Sigmoid colon (tissue), 7 donors: ENCODE results near the gene SUSD1. TPM values are rescaled to one million over a fixed set of nuclear protein-coding genes. Genes with fewer than 3 reads are reported as not detected.

ENCODE experiments used
- DNase-seq: peaks from one replicate; pipeline ENCODE4 v3.0.0-alpha.2; 2019
- H3K27ac ChIP-seq, 4 donors: fragments of 200-600 bp; sonication (generic); one replicate each; pipeline ENCODE4 v1.5.1; 2016 to 2019; ENCODE audit warnings: mild to moderate bottlenecking in 1 of 4
- H3K27me3 ChIP-seq, 3 donors: fragments of 200-600 bp; sonication (generic); one replicate each; pipeline ENCODE4 v1.5.1; 2019; ENCODE audit warnings: mild to moderate bottlenecking in 1 of 3
- H3K36me3 ChIP-seq, 4 donors: fragments of 200-600 bp; sonication (generic); one replicate each; pipeline ENCODE4 v1.5.1; 2016 to 2019
- H3K4me1 ChIP-seq, 4 donors: fragments of 200-600 bp; sonication (generic); one replicate each; pipeline ENCODE4 v1.5.1; 2017 to 2019
- H3K4me3 ChIP-seq, 4 donors: fragments of 200-600 bp; sonication (generic); one replicate each; pipeline ENCODE4 v1.5.1; 2017 to 2019; ENCODE audit warnings: mild to moderate bottlenecking in 2 of 4, moderate library complexity in 1 of 4
- H3K9me3 ChIP-seq, 4 donors: fragments of 200-600 bp in 3 of 4; sonication (generic) in 3 of 4; one replicate each; pipeline versions ENCODE4 v1.5.1 to v1.6.1; 2013 to 2019
- CTCF ChIP-seq, 4 experiments: fragments of 450-650 bp in 3 of 4; fragments of 200-600 bp in 1 of 4; IDR thresholded peaks; one replicate each; pipeline ENCODE4 v1.5.1; 2016 to 2019; ENCODE audit warnings: antibody characterized with exemption in 4 of 4, mild to moderate bottlenecking in 3 of 4, moderate library complexity in 2 of 4
- EP300 ChIP-seq, 4 donors: sonication (generic); formaldehyde crosslinking; IDR thresholded peaks; one replicate each; pipeline ENCODE4 v1.6.1; 2017; ENCODE audit warnings: antibody characterized with exemption in 4 of 4
- POLR2A ChIP-seq, 2 donors: fragments of 450-650 bp; IDR thresholded peaks; one replicate each; pipeline ENCODE4 v1.6.1; 2016; ENCODE audit warnings: antibody characterized with exemption in 2 of 2, mild to moderate bottlenecking in 2 of 2, moderate library complexity in 2 of 2
- POLR2AphosphoS5 ChIP-seq, 4 donors: sonication (generic); formaldehyde crosslinking; IDR thresholded peaks; one replicate each; pipeline ENCODE4 v1.6.1; 2017; ENCODE audit warnings: antibody characterized with exemption in 4 of 4
- WGBS, 2 donors: extraction: QIAGEN DNeasy Blood & Tissue Kit; methylation state at CpG; one replicate each; pipeline ENCODE4 v1.1.7; 2013; 5-methylcytosine and 5-hydroxymethylcytosine counted together
- intact Hi-C: fragments of 100-400 bp; cut with DNase I; formaldehyde crosslinking; loops from one replicate; pipeline ENCODE4 v1.15.1; 2023
- polyA plus RNA-seq, 3 donors: library from polyadenylated mRNA; stranded (reverse); fragments of 200-250 nt; gene quantifications; one replicate each; pipeline ENCODE4 v1.2.3, GENCODE V29; 2013
- total RNA-seq, 4 donors: library from RNA; depleted of rRNA; stranded (reverse); fragments of >200 nt; gene quantifications; one replicate each; pipeline ENCODE4 v1.1.0, GENCODE V29; 2016
- donor health status: healthy with polysubstance abuse.
- donor health status: Bipolar disorder and iron deficiency.
- donor health status: healthy.

The SUSD1 gene
- total and polyA plus RNA-seq, 7 donors, result 1.8 to 10.7 (median 4.7) TPM

GRCh38 chr9:112037281-112038016 lies 137.6 kb downstream of the SUSD1 start:
- TF ChIP-seq POLR2A (IDR thresholded peaks at IDR 0.05), result no peak
- TF ChIP-seq POLR2AphosphoS5 (IDR thresholded peaks at IDR 0.05), result no peak
- TF ChIP-seq CTCF (IDR thresholded peaks at IDR 0.05), result no peak
- TF ChIP-seq EP300 (IDR thresholded peaks at IDR 0.05), result no peak
- H3K4me3 ChIP-seq, result no peak overlapping the region
- H3K9me3 ChIP-seq, result no peaks in the 10 kb centered on the region
- peaks cover 0 to 26% (median 15%) of the 10 kb centered on the region in 4 donors for H3K4me1 ChIP-seq
- H3K27me3 ChIP-seq, result no peaks in the 10 kb centered on the region
- intact Hi-C loops, result loop anchor here (10.0 kb wide), 1 partner anchor 57 kb away; no protein-coding TSS in a partner anchor
- no peak for DNase-seq
- H3K27ac ChIP-seq, result no peak overlapping the region
- WGBS, 2 donors, result 59 to 89% methylated on average over 2 of the region's 2 CpGs
- H3K36me3 ChIP-seq, result no peaks in the 10 kb centered on the region

- no peaks in the 10 kb centered on the region for H3K9me3 ChIP-seq
- TF ChIP-seq CTCF (IDR thresholded peaks at IDR 0.05) (no peak), EP300 (IDR thresholded peaks at IDR 0.05) (no peak), POLR2AphosphoS5 (IDR thresholded peaks at IDR 0.05) (no peak)
- DNase-seq, result no peak
- H3K27ac ChIP-seq, result peak overlapping the region in 1 of 4 donors; percentile 12
- 90 to 95% methylated on average over 6 of the region's 6 CpGs for WGBS, 2 donors
- no peaks in the 10 kb centered on the region for H3K36me3 ChIP-seq
- no peaks in the 10 kb centered on the region for H3K27me3 ChIP-seq
- intact Hi-C loops, result loop anchor here (10.0 kb wide), 1 partner anchor 60 kb away; no protein-coding TSS in a partner anchor
- H3K4me3 ChIP-seq, result no peak overlapping the region
- peaks cover 0 to 17% (median 8%) of the 10 kb centered on the region in 4 donors for H3K4me1 ChIP-seq
These were observed 139.8 kb downstream of the SUSD1 start for GRCh38 chr9:112035166-112035826.

GRCh38 chr9:112034216-112034611 lies 140.9 kb downstream of the SUSD1 start:
- 88 to 89% methylated on average over 2 of the region's 2 CpGs for WGBS, 2 donors

More at GRCh38 chr9:112034216-112034611, 140.9 kb downstream of the SUSD1 start:
- DNase-seq, result no peak
- H3K27me3 ChIP-seq, result no peaks in the 10 kb centered on the region
- TF ChIP-seq POLR2AphosphoS5 (IDR thresholded peaks at IDR 0.05) (no peak), CTCF (IDR thresholded peaks at IDR 0.05) (no peak), POLR2A (IDR thresholded peaks at IDR 0.05) (no peak), EP300 (IDR thresholded peaks at IDR 0.05) (no peak)
- no peaks in the 10 kb centered on the region for H3K9me3 ChIP-seq
- no peak overlapping the region for H3K27ac ChIP-seq
- no peaks in the 10 kb centered on the region for H3K36me3 ChIP-seq
- intact Hi-C loops, result loop anchor here (10.0 kb wide), 1 partner anchor 61 kb away; no protein-coding TSS in a partner anchor
- no peak overlapping the region for H3K4me3 ChIP-seq
- H3K4me1 ChIP-seq, result peaks cover 0 to 28% (median 15%) of the 10 kb centered on the region in 4 donors
